ENCODE data around the gene IFIH1.
A peak's percentile ranks its signal among the peaks of the same experiment; 100 is the strongest.

DNA sequence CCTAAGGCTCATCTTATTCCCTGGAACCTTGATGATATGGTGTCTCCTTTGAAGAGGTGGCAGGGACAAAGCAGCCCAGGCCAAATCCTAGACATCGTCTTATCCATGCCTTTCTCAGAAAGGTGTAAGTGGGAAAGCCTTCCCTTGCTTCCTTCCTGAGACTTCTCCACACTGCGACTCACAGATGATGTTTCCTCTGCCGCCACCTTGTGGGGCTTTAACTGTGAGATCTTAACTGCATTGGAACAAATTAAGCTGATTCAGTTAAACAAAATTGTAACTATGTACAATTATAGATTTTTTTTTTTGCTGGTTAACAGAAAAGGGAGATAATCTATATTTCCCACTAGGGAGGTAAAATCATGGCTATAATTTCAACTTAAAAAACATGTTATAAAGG is 15.5 kb upstream of the IFIH1 start:
- TF ChIP-seq, protein P1, sequence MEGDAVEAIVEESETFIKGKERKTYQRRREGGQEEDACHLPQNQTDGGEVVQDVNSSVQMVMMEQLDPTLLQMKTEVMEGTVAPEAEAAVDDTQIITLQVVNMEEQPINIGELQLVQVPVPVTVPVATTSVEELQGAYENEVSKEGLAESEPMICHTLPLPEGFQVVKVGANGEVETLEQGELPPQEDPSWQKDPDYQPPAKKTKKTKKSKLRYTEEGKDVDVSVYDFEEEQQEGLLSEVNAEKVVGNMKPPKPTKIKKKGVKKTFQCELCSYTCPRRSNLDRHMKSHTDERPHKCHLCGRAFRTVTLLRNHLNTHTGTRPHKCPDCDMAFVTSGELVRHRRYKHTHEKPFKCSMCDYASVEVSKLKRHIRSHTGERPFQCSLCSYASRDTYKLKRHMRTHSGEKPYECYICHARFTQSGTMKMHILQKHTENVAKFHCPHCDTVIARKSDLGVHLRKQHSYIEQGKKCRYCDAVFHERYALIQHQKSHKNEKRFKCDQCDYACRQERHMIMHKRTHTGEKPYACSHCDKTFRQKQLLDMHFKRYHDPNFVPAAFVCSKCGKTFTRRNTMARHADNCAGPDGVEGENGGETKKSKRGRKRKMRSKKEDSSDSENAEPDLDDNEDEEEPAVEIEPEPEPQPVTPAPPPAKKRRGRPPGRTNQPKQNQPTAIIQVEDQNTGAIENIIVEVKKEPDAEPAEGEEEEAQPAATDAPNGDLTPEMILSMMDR (IDR thresholded peaks at IDR 0.05): peak; percentile 54
- TF ChIP-seq EZH2 (IDR thresholded peaks at IDR 0.05; ENCODE audit: borderline replicate concordance, insufficient read depth, low read depth, low read length, poor library complexity, severe bottlenecking): no peak

Data from B cell (primary cell).